ENCODE results near the gene ABCG5. TPM values are rescaled to one million over a fixed set of nuclear protein-coding genes. Genes with fewer than 3 reads are reported as not detected.

Gene ABCG5
- total RNA-seq, 1 donor: not detected

GRCh38 chr2:43787895-43788294 is 50.7 kb downstream of the ABCG5 start:
- H2AFZ ChIP-seq (ENCODE audit: low read length): no peak overlapping the region

GRCh38 chr2:43778233-43778632 is 60.4 kb downstream of the ABCG5 start:
- H3K9me3 ChIP-seq (ENCODE audit: low read depth, low read length): no peaks in the 10 kb centered on the region
- H3K4me2 ChIP-seq (ENCODE audit: insufficient read depth, low read length): no peak overlapping the region
- H2AFZ ChIP-seq (ENCODE audit: low read length): no peak overlapping the region
- H3K4me1 ChIP-seq (ENCODE audit: insufficient read depth, low read length): peaks cover 5% of the 10 kb centered on the region
- H3K36me3 ChIP-seq (ENCODE audit: insufficient read depth, low read length): peaks cover 9% of the 10 kb centered on the region
- peak; percentile 26 for DNase-seq (ENCODE audit: insufficient read length, low spot score, missing footprints)
- no peak overlapping the region for H3K27ac ChIP-seq (ENCODE audit: low read depth, low read length)
- H3K4me3 ChIP-seq (ENCODE audit: insufficient read depth, low read length): no peak overlapping the region
- no peaks in the 10 kb centered on the region for H3K27me3 ChIP-seq (ENCODE audit: insufficient read depth, low read length)
- no peak for TF ChIP-seq CTCF (IDR thresholded peaks at IDR 0.05; ENCODE audit: extremely low read depth, low read depth, low read length)
- H3K79me2 ChIP-seq (ENCODE audit: insufficient read depth, low read length): peaks cover 9% of the 10 kb centered on the region
- no peaks in the 10 kb centered on the region for H4K20me1 ChIP-seq (ENCODE audit: insufficient read depth, low read length)

More at GRCh38 chr2:43787895-43788294, 50.7 kb downstream of the ABCG5 start:
- no peaks in the 10 kb centered on the region for H3K27me3 ChIP-seq (ENCODE audit: insufficient read depth, low read length)
- H3K4me3 ChIP-seq (ENCODE audit: insufficient read depth, low read length): no peak overlapping the region
- H3K9me3 ChIP-seq (ENCODE audit: low read depth, low read length): no peaks in the 10 kb centered on the region
- H4K20me1 ChIP-seq (ENCODE audit: insufficient read depth, low read length): no peaks in the 10 kb centered on the region
- H3K4me2 ChIP-seq (ENCODE audit: insufficient read depth, low read length): no peak overlapping the region
- no peaks in the 10 kb centered on the region for H3K4me1 ChIP-seq (ENCODE audit: insufficient read depth, low read length)
- no peak for DNase-seq (ENCODE audit: insufficient read length, low spot score, missing footprints)
- peaks cover 8% of the 10 kb centered on the region for H3K36me3 ChIP-seq (ENCODE audit: insufficient read depth, low read length)
- H3K79me2 ChIP-seq (ENCODE audit: insufficient read depth, low read length): no peaks in the 10 kb centered on the region
- H3K27ac ChIP-seq (ENCODE audit: low read depth, low read length): no peak overlapping the region
- no peak for TF ChIP-seq CTCF (IDR thresholded peaks at IDR 0.05; ENCODE audit: extremely low read depth, low read depth, low read length)

- Histone ChIP-seq H3K9me3 (ENCODE audit: low read depth, low read length) (no peaks in the 10 kb centered on the region), H4K20me1 (ENCODE audit: insufficient read depth, low read length) (no peaks in the 10 kb centered on the region), H3K4me2 (ENCODE audit: insufficient read depth, low read length) (no peak overlapping the region), H3K36me3 (ENCODE audit: insufficient read depth, low read length) (peaks cover 9% of the 10 kb centered on the region), H3K4me3 (ENCODE audit: insufficient read depth, low read length) (no peak overlapping the region), H3K27ac (ENCODE audit: low read depth, low read length) (no peak overlapping the region), H3K27me3 (ENCODE audit: insufficient read depth, low read length) (no peaks in the 10 kb centered on the region), H3K4me1 (ENCODE audit: insufficient read depth, low read length) (peaks cover 5% of the 10 kb centered on the region), H2AFZ (ENCODE audit: low read length) (no peak overlapping the region), H3K79me2 (ENCODE audit: insufficient read depth, low read length) (peaks cover 9% of the 10 kb centered on the region)
- TF ChIP-seq CTCF (IDR thresholded peaks at IDR 0.05; ENCODE audit: extremely low read depth, low read depth, low read length): no peak
- no peak for DNase-seq (ENCODE audit: insufficient read length, low spot score, missing footprints)
These were observed 61.2 kb downstream of the ABCG5 start for GRCh38 chr2:43777306-43777926.

GRCh38 chr2:43776324-43776723 is 62.3 kb downstream of the ABCG5 start:
- no peak overlapping the region for H2AFZ ChIP-seq (ENCODE audit: low read length)
- H3K4me3 ChIP-seq (ENCODE audit: insufficient read depth, low read length): no peak overlapping the region
- H3K4me2 ChIP-seq (ENCODE audit: insufficient read depth, low read length): no peak overlapping the region
- H3K4me1 ChIP-seq (ENCODE audit: insufficient read depth, low read length): peaks cover 5% of the 10 kb centered on the region
- no peak for TF ChIP-seq CTCF (IDR thresholded peaks at IDR 0.05; ENCODE audit: extremely low read depth, low read depth, low read length)
- DNase-seq (ENCODE audit: insufficient read length, low spot score, missing footprints): no peak
- peaks cover 9% of the 10 kb centered on the region for H3K36me3 ChIP-seq (ENCODE audit: insufficient read depth, low read length)
- no peaks in the 10 kb centered on the region for H3K27me3 ChIP-seq (ENCODE audit: insufficient read depth, low read length)
- H3K9me3 ChIP-seq (ENCODE audit: low read depth, low read length): no peaks in the 10 kb centered on the region
- H3K79me2 ChIP-seq (ENCODE audit: insufficient read depth, low read length): peaks cover 9% of the 10 kb centered on the region
- no peaks in the 10 kb centered on the region for H4K20me1 ChIP-seq (ENCODE audit: insufficient read depth, low read length)
- H3K27ac ChIP-seq (ENCODE audit: low read depth, low read length): no peak overlapping the region

Measured in osteoblast (primary cell).